Esophagus (tissue), 2 donors: ENCODE measurements around the gene DMD. TPM values are rescaled to one million over a fixed set of nuclear protein-coding genes. Genes with fewer than 3 reads are reported as not detected.

ENCODE experiments used
- H3K27ac ChIP-seq, 2 donors: one replicate each; pipeline ENCODE4 v1.5.1; 2013; ENCODE audit warnings: low read depth in 2 of 2, mild to moderate bottlenecking in 2 of 2, inconsistent platforms in 1 of 2, low read length in 1 of 2, moderate library complexity in 1 of 2
- H3K27me3 ChIP-seq, 2 donors: one replicate each; pipeline ENCODE4 v1.6.1; 2013; ENCODE audit warnings: low read length in 2 of 2, control low read depth in 1 of 2, mild to moderate bottlenecking in 1 of 2; ENCODE audit not compliant: insufficient read depth in 2 of 2, control insufficient read depth in 1 of 2
- H3K36me3 ChIP-seq, 2 donors: one replicate each; pipeline ENCODE4 v1.6.1; 2013; ENCODE audit warnings: low read length in 1 of 2; ENCODE audit not compliant: control insufficient read depth in 2 of 2, insufficient read depth in 2 of 2
- H3K4me1 ChIP-seq, 2 donors: one replicate each; pipeline ENCODE4 v1.6.1; 2013; ENCODE audit warnings: low read length in 1 of 2; ENCODE audit not compliant: control insufficient read depth in 2 of 2, insufficient read depth in 2 of 2
- H3K4me3 ChIP-seq, 2 donors: one replicate each; pipeline ENCODE4 v1.5.1; 2013; ENCODE audit warnings: low read length in 2 of 2, mild to moderate bottlenecking in 2 of 2, low read depth in 1 of 2, moderate library complexity in 1 of 2
- H3K9me3 ChIP-seq, 2 donors: one replicate each; pipeline ENCODE4 v1.6.1; 2013; ENCODE audit warnings: mild to moderate bottlenecking in 2 of 2, low read depth in 1 of 2, low read length in 1 of 2, moderate library complexity in 1 of 2; ENCODE audit not compliant: control insufficient read depth in 2 of 2, insufficient read depth in 1 of 2
- WGBS, 2 donors: extraction: QIAGEN DNeasy Blood & Tissue Kit; methylation state at CpG; one replicate each; pipeline ENCODE4 v1.1.7; 2013; 5-methylcytosine and 5-hydroxymethylcytosine counted together
- polyA plus RNA-seq, 2 donors: library from polyadenylated mRNA; stranded (reverse); fragments of 200-250 nt; gene quantifications; one replicate each; pipeline ENCODE4 v1.2.3, GENCODE V29; 2013
- donor health status: healthy with polysubstance abuse.
- donor health status: Bipolar disorder and iron deficiency.

The DMD gene
- polyA plus RNA-seq, 2 donors, result 2.4 to 3.6 TPM

DNA sequence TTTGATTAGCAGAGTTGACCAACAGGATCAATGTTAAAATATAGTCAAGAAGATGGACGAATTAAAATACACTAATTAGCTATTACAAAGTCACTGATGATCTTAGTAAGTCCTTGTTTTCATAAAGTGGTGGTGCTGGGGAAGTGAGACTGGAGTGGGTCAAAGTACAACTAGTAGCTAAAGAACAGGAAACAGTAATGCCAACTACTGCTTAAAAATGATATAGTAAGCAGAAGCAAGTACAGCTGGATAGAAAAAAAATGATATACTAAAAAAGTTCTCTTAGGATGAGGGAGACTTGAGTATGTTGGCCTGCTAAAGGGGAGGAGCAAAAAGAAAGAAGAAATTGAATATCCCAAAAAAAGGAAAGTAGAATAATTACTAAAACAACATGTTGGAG lies 1558.7 kb downstream of the DMD start:
- Histone ChIP-seq H3K27me3 (peaks cover 0 to 2% of the 10 kb centered on the region in 2 donors), H3K4me3 (no peak overlapping the region), H3K36me3 (no peaks in the 10 kb centered on the region), H3K4me1 (no peaks in the 10 kb centered on the region), H3K9me3 (no peaks in the 10 kb centered on the region), H3K27ac (no peak overlapping the region)
- WGBS, 2 donors, result 51 to 73% methylated on average over 1 of the region's 1 CpG

GRCh38 chrX:31649201-31649600 lies 1562.1 kb downstream of the DMD start:
- 82 to 92% methylated on average over 3 of the region's 3 CpGs for WGBS, 2 donors
- Histone ChIP-seq H3K4me1 (no peaks in the 10 kb centered on the region), H3K4me3 (no peak overlapping the region), H3K9me3 (no peaks in the 10 kb centered on the region), H3K27ac (no peak overlapping the region), H3K36me3 (no peaks in the 10 kb centered on the region), H3K27me3 (no peaks in the 10 kb centered on the region)

GRCh38 chrX:31633349-31633748 lies 1578.0 kb downstream of the DMD start:
- no peaks in the 10 kb centered on the region for H3K9me3 ChIP-seq
- H3K27me3 ChIP-seq, result no peaks in the 10 kb centered on the region
- H3K4me1 ChIP-seq, result no peaks in the 10 kb centered on the region
- H3K4me3 ChIP-seq, result no peak overlapping the region
- H3K27ac ChIP-seq, result no peak overlapping the region
- WGBS, 2 donors, result 56 to 76% methylated on average over 2 of the region's 2 CpGs
- H3K36me3 ChIP-seq, result no peaks in the 10 kb centered on the region

DNA sequence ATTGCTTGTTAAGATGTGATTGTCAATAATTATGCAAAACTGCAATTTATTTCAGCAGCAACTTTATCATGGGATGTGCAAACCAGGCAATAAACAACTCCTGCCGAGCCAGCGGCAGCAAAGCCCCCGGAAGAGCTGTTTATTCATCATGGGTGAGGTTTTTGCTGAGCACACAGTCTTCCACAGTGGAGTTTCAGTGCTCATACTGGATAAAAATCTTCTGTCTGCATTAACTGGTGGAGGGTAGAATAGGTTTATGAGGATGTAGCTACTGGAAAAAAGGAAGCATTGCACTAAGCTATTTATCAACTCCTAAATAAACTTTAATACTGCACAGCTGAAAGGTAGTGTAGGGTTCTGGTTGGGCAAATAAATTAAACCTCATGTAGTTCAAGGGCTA lies 1582.2 kb downstream of the DMD start:
- no peaks in the 10 kb centered on the region for H3K27me3 ChIP-seq
- H3K4me1 ChIP-seq, result no peaks in the 10 kb centered on the region
- H3K4me3 ChIP-seq, result no peak overlapping the region
- WGBS, 2 donors, result 43 to 45% methylated on average over 3 of the region's 3 CpGs
- no peaks in the 10 kb centered on the region for H3K9me3 ChIP-seq
- H3K36me3 ChIP-seq, result no peaks in the 10 kb centered on the region
- no peak overlapping the region for H3K27ac ChIP-seq

DNA sequence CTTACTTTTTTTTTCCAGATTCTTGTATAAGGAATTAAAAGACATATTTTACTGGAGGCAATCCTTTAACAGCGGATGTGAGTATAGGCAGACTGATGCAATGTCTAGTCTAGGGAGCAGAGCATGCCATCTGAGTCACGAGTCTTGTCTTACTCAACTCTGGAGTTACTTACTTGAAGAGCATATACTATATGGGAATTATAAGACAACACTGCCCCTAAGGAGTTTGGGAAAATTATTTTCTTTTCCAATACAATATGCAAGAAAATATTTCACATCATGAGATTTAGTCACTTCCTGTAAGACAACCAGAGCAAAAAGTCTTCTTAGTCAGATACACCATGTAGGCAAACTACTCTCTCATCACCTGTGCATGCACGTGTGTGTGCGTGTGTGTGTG lies 1602.2 kb downstream of the DMD start:
- WGBS, 2 donors, result 78 to 88% methylated on average over 4 of the region's 4 CpGs
- Histone ChIP-seq H3K4me1 (no peaks in the 10 kb centered on the region), H3K36me3 (no peaks in the 10 kb centered on the region), H3K27ac (no peak overlapping the region), H3K9me3 (no peaks in the 10 kb centered on the region), H3K27me3 (no peaks in the 10 kb centered on the region), H3K4me3 (no peak overlapping the region)

GRCh38 chrX:31608638-31609037 lies 1602.7 kb downstream of the DMD start:
- H3K4me3 ChIP-seq, result no peak overlapping the region
- H3K36me3 ChIP-seq, result no peaks in the 10 kb centered on the region
- H3K9me3 ChIP-seq, result no peaks in the 10 kb centered on the region
- WGBS, 2 donors, result 59 to 66% methylated on average over 2 of the region's 2 CpGs
- no peaks in the 10 kb centered on the region for H3K27me3 ChIP-seq
- no peak overlapping the region for H3K27ac ChIP-seq
- no peaks in the 10 kb centered on the region for H3K4me1 ChIP-seq

DNA sequence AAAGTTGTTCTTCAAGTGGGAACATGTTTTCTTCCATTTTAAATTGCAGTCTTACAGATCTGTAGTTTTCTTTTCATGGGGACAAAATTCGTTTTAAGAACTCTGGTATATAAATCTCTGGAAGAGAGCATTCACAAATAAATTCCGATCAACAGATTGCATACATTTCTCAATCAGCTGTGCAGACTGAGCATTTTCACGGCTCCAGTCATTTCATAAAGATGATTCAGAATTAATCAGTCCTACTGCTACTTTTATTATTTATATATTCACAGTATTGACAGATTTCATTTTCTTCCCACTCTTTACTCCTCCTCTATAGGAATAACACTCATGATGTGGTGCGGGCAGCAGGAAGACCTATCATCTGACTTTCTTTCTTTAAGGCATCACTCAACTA lies 1604.6 kb downstream of the DMD start:
- no peaks in the 10 kb centered on the region for H3K36me3 ChIP-seq
- H3K27me3 ChIP-seq, result no peaks in the 10 kb centered on the region
- no peaks in the 10 kb centered on the region for H3K4me1 ChIP-seq
- no peak overlapping the region for H3K4me3 ChIP-seq
- WGBS, 2 donors, result 76 to 79% methylated on average over 4 of the region's 4 CpGs
- H3K27ac ChIP-seq, result no peak overlapping the region
- no peaks in the 10 kb centered on the region for H3K9me3 ChIP-seq

- Histone ChIP-seq H3K4me3 (no peak overlapping the region), H3K27ac (no peak overlapping the region), H3K27me3 (no peaks in the 10 kb centered on the region), H3K36me3 (no peaks in the 10 kb centered on the region), H3K4me1 (no peaks in the 10 kb centered on the region), H3K9me3 (no peaks in the 10 kb centered on the region)
- 58 to 70% methylated on average over 3 of the region's 3 CpGs for WGBS, 2 donors
Measured at GRCh38 chrX:31604629-31605221, 1606.6 kb downstream of the DMD start.

DNA sequence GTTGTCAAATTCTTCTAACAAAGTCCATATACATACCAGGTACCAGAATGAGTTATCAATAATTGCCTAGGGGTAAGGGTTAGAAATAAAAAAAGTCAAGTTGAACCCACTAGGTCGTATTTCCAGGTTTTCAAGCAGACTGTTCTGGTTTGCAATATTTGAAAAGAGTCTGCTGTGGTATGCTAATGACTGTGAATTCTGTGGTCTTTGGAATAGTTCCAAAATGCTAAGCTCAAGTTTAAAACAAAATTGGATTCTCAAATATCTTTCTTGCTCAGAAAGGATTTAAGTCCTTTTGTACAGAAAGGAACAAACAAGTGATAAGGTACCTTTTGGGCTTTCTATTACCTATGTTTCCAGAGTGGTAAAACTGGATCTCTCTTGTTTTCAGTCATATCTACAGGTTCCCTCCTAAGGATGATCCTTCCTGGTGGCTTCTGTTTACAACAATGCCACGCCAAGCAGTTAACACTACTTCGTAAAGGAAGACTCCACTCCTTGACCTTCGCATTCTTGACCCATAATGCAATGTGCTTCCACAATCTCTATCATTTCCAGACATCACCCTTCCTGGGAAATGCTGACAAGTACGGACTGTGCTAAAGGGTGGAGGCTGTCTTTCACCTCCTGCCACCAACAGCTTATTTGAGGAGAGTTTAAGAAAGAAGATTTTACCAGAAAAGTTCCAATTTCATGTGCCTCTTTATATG lies 1607.8 kb downstream of the DMD start:
- H3K4me1 ChIP-seq, result no peaks in the 10 kb centered on the region
- no peaks in the 10 kb centered on the region for H3K9me3 ChIP-seq

DNA sequence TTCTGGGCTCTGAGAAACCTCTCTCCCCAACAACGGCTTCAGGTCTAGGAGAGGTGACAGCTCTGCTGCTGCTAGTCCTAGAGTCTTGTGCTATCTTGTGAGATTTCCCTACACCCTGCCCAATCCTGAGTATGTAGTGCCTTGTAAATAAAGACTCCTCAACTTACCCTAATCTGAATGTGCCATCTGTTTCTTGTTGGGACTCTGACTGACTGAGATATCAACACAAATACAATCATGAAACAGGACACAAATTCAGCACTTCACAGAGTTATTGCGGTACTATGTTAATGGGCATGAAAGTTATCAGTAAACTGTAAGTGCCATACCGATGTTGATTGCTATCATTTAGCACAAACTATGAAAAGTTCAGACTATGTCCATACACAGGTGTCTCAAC lies 1610.5 kb downstream of the DMD start:
- Histone ChIP-seq H3K4me3 (no peak overlapping the region), H3K9me3 (no peaks in the 10 kb centered on the region), H3K27me3 (peaks cover 0 to 3% of the 10 kb centered on the region in 2 donors), H3K4me1 (no peaks in the 10 kb centered on the region), H3K36me3 (no peaks in the 10 kb centered on the region), H3K27ac (no peak overlapping the region)
- WGBS, 2 donors, result 77 to 83% methylated on average over 3 of the region's 3 CpGs

More for the DNA sequence above, 1607.8 kb downstream of the DMD start:
- Histone ChIP-seq H3K4me3 (no peak overlapping the region), H3K36me3 (no peaks in the 10 kb centered on the region), H3K27ac (no peak overlapping the region), H3K27me3 (no peaks in the 10 kb centered on the region)
- WGBS, 2 donors, result 39 to 60% methylated on average over 5 of the region's 5 CpGs
